Measurements from ENCODE around the gene EEF1AKMT4.

The EEF1AKMT4 gene

DNA sequence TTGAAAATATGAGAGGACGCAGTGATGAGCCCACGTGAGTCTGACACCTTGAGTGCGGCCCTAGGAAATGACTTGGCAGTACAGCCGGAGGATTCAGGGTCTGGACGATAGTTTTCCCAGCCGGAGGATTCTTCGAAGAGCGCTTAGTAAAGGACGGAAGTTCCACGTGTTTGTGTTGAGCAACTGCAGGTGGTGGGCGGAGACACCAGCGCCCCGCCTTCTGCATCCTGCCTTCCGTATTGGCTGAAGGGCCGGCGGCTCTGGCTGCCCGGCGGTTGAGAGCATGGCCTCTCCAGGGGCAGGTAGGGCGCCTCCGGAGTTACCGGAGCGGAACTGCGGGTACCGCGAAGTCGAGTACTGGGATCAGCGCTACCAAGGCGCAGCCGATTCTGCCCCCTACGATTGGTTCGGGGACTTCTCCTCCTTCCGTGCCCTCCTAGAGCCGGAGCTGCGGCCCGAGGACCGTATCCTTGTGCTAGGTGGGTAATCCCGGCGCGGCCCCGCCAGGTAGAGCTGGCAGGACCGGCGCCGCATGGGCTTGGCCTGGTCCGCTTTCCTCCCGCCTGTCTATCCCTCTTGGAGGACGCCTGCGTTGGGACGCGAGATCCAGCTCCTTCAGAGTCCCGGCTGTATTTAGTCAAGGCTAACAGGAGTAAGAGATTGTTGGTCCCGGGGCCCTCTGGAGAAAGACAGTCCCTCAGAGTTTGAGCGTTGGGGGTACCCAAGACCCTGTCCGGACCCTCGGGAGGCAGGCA lies at the start of gene EEF1AKMT4:
EEF1AKMT4 (plus strand) TSS at position 261 of the 755 bp plus-strand sequence; CDS start at position 284, 23 bp downstream.
- DNase-seq, result peak; percentile 98

DNA sequence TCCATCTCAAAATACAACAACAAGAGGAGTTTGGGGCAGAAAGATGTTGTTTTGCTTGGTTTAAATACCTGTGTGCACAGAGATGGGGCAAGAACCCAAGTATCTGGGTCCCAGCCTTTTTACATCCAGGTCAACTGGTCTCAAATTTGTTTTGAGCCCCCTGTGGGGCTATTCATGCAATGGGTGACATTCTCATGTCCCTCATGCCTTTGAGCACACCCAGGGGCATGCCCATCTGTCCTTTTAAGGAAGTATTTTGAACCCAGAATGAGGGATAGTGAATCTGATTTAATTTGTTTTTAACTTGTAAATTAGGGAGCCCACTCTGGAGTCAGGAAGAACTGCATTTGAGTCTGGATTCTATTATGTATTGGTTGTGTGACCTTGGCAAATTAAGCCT lies 48.6 kb upstream of the EEF1AKMT4 start:
- DNase-seq, result no peak

DNA sequence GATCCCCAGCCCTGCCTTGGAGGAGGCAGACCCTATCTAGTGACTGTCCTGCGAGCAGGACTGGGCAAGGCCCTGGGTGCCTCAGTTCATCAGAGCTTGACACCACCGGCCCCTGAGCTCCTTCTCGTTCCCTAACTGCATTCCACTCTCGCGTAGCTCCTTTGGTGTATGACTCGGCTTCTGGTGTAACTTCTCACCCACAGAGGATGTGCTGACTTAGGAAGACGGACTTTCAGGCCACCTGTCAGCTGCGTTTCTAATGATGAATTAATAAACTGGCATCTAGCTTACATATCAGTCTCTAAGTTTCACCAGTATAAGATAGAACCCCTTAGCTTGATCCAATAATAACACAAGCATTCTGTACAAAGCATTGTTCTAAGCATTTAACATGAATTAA lies 45.9 kb upstream of the EEF1AKMT4 start:
- no peak for DNase-seq

DNA sequence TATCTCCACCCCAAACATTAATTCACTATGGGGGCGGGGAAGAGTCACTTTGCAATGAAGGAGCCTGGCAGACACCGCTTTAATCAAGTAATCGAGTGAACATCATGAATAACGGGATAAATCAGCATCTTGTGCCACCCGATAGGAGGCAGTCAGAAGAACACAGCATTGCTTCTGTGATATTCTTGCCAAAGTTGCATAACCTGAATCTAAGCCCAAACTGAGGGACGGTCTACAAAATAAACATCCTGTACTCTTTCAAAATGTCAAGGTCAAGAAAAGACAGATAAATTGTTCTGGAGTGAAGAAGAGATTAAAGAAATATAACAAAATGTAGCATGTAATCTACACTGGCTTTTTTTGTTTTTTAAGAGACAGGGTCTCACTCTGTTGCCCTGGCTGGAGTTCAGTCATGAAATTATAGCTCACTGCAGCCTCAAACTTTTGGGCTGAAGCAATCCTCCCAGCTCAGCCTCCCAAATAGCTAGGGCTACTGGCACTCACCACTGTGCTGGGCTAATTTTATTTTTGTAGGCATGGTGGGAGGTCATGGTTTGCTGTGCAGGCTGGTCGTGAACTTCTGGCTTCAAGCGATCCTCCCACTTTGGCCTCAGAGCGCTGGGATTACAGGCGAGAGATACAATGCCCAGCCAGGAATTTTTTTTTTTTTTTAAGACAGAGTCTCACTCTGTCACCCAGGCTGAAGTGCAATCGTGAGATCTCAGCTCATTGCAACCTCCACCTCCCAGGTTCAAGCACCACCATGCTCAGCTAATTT lies 40.1 kb upstream of the EEF1AKMT4 start:
- no peak for DNase-seq

DNA sequence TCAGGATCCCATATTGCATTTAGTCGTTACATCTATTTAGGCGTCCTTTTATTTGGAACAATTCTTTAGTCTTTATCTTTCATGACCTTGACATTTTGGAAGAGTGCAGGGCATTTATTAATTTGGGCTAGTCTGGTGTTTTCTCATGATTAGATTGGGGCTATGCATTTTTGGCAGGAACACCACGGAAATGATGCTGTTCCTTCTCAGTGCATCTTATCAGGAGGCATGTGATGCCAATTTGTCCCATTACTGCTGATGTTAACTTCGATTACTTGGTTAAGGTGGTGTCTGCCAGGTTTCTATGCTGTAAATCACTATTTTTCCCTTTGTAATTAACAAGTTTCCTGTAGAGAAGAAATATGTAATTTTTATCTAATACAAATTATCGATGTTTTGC lies 38.2 kb upstream of the EEF1AKMT4 start:
- no peak for DNase-seq

DNA sequence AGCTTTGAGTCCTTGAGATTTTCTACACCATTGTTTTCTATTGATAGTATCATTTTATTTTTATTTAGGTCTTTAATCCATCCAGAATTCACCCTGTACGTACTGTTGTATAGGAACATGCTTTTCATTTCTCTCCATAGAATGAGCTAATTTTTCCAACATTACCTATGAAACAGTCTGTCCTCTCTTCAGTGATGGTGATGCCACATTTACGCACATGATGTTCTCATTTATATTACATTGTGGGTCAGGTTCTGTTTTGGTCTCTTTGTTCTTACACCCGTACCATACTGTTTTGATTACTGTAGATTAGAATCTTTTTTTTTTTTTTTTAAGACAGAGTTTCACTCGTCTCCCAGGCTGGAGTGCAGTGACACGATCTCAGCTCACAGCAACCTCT lies 37.8 kb upstream of the EEF1AKMT4 start:
- no peak for DNase-seq

DNA sequence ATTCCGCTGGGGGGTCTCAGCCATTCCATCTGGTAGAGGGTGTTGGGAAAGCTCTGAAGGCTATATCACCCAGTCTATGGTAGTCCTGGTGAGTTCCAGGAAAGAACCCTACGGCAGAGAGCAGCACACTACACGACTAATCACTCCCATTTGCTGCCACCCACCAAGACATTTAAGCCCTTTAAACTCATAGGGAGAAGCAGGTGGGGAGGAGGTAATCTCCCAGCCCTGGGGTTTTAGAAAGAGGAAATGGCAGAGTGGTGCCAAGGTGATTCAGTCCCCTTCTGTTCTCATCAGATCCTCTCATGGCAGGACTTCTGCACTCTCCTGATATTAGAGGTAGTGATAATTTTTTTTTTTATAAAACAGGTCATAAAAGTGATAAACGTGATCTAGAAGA lies 30.7 kb upstream of the EEF1AKMT4 start:
- DNase-seq, result no peak

DNA sequence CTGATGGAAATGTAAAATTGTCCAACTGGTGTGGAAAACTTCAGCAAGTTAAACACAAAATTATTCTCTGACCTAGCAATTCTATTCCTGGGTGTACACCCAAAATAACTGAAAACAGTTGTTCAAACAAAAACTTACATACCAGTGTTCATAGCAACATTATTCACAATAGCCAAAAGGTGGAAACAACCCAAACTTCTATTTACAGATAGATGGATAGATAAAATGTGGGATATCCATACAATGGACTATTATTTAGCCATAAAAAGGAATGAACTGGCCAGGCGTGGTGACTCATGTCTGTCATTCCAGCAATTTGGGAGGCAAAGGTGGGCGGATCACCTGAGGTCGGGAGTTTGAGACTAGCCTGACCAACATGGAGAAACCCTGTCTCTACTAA lies 27.0 kb upstream of the EEF1AKMT4 start:
- DNase-seq, result no peak

DNA sequence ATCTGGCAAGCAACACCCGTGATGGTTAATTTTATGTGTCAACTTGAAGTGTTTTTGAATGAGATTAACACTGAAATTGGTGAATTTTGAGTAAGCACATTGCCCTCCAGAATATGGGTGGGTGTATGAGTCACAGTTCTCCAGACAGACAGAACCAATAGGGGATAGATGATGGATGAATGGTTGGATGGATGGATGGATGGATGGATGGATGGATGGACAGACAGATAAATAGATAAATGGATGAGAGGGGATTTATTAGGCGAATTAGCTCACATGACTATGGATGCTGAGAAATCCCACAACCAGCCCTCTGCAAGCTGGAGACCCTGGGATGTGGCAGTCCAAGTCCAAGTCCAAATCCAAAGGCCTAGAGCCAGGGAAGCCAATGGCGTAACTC lies 25.5 kb upstream of the EEF1AKMT4 start:
- DNase-seq, result no peak

DNA sequence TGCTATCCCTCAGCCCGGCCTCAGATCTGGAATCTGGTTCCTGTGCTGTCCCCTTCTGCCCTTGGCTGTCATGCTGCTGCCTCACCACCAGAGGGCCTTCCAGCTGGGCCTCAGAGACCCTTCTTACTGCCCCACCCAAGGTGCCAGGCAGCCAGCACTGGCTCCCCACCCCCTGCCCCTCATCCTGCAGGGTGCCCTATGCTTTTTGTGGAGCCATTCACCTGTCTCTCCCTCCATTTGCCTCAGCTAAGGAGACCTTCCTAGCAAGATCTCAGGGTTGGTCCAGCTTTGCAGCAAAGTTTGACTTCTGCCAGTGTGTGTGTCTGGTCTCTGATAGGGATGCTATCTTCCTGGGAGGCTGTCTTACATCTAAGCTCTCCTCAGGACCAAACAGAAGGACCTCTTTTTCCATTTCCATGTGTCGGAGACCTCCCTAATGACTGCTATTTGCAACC lies 22.0 kb upstream of the EEF1AKMT4 start:
- peak; percentile 65 for DNase-seq

DNA sequence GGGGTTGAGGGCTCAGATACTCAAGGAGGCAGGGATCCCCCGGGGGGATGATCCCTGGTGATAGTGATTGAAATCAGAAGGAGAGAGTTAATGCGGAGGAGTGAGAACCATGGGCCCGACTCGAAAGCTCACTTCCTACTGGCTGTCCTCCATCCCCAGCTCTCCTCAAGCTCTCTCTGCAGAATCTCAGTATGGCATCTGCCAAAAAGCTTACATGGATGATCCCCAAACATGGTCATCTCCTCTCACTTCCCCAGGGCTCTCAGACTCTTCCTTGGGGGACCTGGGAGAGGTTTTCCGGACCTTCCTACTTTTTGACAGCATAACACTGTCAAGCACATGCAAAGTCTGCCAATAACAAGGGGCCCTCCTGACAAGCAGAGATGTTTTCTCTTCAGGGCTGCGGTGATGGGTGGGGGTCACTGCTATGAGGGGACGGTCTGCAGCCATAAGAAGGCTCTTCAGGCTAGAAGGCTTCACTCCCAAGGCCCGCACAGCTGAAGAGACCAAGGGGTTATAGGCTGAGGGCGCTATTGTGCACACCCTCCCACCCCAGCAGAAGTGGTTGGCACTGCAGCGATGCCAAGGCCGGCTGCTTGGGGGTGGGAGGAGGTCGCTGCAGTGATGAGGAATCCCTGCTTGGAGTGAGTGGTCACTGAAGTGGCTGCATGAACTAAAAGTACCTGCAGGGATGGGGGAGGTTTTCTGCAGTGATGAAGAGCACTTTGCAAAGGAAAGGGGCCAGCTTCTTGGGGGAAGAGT lies 20.9 kb upstream of the EEF1AKMT4 start:
- DNase-seq, result no peak

DNA sequence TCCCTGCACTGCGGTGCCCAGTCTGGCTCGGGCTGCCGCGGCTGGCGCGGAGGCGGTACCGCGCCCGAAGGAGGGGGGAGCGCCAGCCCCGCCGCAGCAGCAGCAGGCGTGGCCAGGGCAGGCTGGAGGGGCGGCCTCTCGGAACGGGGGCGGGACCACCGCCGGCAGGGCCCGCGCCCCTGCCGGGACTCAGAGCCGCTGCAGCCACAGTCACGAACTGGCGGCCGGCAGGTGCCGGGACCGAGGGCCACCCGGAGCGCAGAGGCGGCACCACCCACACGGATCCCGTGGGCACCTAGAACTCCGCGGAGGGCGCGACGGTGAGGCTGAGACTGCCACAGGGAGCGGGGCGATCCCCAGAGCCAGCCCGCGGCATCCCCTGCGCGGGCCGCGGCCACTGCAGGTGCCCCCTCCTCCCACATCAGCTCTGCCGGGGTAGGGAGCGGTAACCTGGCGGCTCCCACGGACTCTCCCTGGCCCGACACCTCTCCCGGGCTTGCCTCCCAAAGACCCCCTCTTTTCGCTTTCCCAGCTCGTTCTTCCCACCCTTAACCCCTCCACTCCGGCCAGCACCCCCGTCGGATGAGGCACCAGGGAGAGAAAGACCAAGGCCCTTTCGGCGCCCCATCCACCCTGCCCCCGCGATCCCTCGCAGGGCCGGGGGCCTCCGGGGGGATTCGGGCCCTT lies 19.9 kb upstream of the EEF1AKMT4 start, which contains the start of gene VWA5B2:
VWA5B2 (plus strand) TSS at position 192 of the 687 bp plus-strand sequence. CDS start 944 bp downstream, outside the sequence.
- peak; percentile 74 for DNase-seq

DNA sequence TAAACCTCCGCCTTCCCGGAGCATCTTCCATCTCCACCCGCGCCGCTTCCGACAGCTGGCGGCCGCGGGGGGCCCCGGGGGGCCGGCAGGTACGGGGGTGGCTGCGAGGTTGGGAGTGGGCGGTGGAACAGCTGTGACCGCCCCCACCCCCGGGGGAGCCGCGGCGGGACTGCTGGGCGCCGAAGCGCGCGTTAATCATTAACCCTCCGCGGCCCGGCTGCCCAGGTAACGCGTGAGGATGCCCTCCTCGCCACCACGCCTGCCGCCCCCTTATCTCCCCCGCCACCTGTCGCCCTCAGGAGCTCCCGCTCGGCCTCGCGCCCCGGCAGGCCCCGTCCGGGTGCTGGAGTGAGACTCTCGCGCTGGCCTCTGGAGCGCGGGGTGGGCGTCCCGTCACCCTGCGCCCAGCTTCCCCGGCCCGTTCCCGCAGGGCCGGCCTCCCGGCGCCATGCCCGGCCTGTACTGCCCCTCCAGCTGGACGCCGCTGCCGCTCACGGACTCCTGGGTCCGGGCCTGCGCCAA lies 19.3 kb upstream of the EEF1AKMT4 start:
- no peak for DNase-seq

DNA sequence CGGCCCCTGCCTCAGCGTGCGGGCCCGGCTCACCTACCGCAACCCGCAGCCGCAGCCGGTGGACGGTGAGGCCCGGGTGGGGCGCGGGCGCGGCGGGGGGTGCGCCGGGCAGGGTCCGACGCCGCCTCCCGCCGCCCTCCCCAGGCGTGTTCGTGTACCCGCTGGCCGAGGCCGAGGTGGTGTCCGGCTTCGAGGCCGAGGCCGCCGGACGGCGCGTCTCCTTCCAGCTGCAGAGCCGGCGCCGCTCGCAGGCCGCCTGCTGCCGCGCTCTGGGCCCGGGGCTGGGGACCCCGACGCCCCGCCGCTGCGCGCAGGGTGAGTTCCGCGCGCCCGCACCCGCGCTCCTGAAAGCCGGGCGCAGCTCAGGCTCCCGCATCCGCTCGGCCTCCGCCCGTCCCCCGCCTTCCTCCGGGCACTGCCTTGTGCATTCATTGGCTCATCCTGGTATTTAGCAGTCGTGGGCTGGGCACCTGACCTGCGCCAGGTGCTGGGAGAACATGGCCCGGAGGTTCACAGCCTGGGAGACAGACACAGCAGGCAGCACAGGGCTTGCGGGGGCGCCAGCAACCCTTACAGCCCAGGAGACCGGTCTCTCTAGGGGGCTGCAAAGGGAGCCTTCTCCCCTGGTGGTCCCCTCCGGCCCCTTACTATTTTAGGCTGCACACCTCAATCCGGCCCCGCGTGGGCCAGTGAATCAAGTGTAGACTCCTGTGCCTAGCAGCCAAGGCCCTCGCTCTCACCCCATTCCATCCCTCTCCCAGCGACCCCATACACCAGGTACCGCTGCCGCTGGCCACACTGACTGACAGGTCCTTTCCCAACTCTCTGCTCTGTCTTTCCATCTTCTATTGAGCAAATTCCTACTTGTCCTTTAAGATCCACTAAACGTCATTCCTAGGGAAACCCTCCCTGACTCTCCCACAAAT lies 18.6 kb upstream of the EEF1AKMT4 start:
- DNase-seq, result no peak

DNA sequence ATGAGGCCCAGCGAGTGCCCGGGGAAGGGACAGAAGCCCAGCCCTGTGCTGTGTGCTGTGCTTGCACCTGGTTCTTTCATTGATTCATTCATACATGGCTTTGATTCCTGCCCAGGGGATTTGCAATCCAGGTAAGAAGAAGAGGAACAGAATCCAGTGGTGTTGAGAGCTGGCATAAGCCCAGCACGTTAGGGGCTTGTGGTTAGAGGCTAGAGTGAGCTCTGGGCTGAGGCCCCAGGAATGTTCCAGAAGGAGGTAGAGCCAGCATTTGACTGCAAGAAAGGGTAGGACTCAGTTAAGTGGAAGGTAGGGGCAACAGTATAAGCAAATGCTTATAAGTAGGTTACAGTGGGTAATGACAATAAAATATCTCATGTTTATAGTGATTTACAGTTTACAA lies 17.8 kb upstream of the EEF1AKMT4 start:
- DNase-seq, result no peak

DNA sequence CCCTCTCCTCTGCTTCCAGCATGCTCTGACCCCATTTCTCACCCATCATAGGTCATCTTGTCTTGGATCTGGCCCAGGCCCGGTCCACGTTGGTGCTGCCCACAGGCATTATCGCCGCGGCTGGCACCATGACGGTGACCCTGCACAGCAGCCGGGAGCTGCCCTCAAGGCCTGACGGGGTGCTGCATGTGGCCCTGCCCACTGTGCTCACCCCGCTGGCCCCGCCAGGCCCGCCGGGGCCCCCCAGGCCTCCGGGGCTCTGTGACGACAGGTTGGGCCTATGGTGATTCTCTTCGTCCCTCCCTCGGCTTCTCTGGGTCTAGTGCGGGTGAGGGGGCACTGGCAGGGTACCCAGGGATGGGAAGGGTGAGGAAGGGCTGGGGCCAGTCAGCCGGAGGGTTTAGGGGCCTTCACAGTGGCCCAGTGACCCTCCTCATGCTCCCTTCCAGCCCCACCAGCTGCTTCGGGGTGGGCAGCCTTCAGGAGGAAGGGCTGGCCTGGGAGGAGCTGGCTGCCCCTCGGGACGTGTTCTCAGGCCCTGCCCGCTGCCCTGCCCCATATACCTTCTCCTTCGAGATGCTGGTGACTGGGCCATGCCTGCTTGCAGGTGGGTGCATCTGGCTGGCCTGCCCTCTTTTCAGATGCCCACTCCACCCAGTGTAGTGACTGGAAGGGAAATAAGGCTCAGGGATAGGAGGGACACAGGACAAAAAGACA lies 16.2 kb upstream of the EEF1AKMT4 start:
- DNase-seq, result no peak

DNA sequence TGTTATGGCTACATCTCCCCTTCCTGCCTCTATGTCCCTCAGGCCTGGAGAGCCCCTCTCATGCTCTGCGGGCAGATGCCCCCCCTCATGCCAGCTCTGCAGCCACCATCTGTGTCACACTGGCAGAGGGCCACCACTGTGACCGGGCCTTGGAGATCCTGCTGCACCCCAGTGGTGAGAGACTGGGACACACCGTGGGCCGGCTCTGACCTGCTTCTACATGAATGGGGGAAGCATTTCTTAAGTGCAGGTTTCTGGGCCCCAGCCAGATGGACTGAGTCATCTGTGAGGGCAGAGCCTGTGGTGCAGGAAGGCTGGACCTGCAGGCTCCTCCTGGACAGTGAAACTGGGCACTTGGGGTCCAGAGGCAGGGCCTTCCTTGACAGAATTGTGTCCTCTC lies 15.2 kb upstream of the EEF1AKMT4 start:
- no peak for DNase-seq

DNA sequence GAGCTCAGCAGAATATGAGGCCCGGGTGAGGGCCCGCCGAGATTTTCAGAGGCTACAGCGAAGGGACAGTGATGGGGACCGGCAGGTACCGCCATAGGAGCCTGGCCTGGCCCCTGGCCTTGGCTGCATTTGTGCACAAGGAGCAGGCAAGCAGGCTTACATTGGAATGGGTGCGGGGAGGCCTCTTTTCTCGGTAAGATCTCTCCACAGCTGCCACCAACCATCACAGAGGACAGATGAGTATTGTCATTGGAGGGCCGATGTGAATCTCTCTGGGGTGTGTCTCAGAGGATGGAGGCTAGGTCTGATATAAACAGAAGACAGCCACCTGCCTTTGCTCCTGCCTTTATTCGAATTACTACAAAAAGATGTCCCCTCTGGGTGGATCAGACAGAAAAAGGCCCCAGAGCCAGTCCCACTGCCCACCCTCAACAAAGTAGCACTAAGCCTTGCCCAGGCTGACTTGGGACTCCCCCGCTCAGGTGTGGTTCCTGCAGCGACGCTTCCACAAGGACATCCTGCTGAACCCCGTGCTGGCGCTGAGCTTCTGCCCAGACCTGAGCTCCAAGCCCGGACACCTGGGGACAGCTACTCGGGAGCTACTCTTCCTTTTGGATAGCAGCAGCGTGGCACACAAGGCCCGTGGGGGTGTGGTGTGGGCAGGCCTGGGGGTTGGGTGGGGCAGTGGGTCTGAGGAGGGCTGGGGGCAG lies 14.6 kb upstream of the EEF1AKMT4 start:
- DNase-seq, result no peak

DNA sequence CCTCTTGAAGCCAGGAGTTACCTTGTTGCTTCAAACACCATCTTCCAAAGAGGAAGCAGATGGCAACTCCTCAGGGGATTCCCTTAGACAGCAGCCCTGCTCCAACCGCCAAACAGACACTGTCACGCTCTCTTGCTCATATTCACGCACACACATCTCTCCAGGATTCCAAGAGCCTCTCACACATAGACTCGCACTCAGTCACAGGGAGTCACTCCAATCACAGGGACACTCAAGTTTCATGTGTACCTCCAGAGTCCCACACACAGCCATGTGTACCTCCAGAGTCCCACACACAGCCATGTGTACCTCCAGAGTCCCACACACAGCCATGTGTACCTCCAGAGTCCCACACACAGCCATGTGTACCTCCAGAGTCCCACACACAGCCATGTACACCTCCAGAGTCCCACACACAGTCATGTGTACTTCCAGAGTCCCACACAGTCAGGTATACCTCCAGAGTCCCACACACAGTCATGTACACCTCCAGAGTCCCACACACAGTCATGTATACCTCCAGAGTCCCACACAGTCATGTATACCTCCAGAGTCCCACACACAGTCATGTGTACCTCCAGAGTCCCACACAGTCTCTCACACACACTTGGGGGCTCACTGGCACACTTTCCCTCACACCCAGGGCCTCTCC lies 14.0 kb upstream of the EEF1AKMT4 start:
- no peak for DNase-seq
